ENCODE data around the gene KLHL22. TPM values are rescaled to one million over a fixed set of nuclear protein-coding genes. Genes with fewer than 3 reads are reported as not detected.

KLHL22 gene
- total and polyA plus RNA-seq, 2 of the 8 experiments (the other 6 are each of a cell fraction or from before 2014, with no cell fraction given) = 9.4 to 16.2 TPM

GRCh38 chr22:20439928-20440575 lies 55.5 kb downstream of the KLHL22 start:
- H2BK20ac ChIP-seq (ENCODE audit: low read length) = no peak overlapping the region
- H3K9me3 ChIP-seq (ENCODE audit: insufficient read depth in 2 of 2, low read depth in 1 of 2, low read length in 1 of 2) = no peaks in the 10 kb centered on the region
- no peak overlapping the region for H4K5ac ChIP-seq (ENCODE audit: insufficient read length, low read depth, low read length)
- H4K8ac ChIP-seq (ENCODE audit: extremely low read depth, insufficient read depth, low read length) = no peak overlapping the region
- H3K9ac ChIP-seq (replicated peaks in 1 of 4; ENCODE audit: extremely low read depth in 1 of 4, low read depth in 3 of 4, low read length in 3 of 4) = no peak overlapping the region
- H4K20me1 ChIP-seq (replicated peaks in 1 of 2; ENCODE audit: control insufficient read depth in 1 of 2, insufficient read depth in 2 of 2, low read length in 2 of 2) = peaks cover 9 to 12% of the 10 kb centered on the region in 2 experiments
- H3K4me2 ChIP-seq (ENCODE audit: insufficient read depth in 1 of 2, low read depth in 2 of 2, low read length in 2 of 2) = no peak overlapping the region
- no peak overlapping the region for H3K4ac ChIP-seq (replicated peaks; ENCODE audit: insufficient read length, low read depth, low read length)
- FAIRE-seq (no peak), DNase-seq (ENCODE audit: low read depth in 1 of 2, low spot score in 2 of 2) (no peak)
- no peak overlapping the region for H3K4me3 ChIP-seq (ENCODE audit: extremely low read depth in 1 of 4, insufficient read depth in 2 of 4, low read depth in 3 of 4, low read length in 4 of 4)
- H3K23me2 ChIP-seq (ENCODE audit: low read depth, low read length) = peaks cover 17% of the 10 kb centered on the region; the same call in 1 of the 2 replicates
- peaks cover 0 to 3% (median 0%) of the 10 kb centered on the region in 4 experiments; a peak in 1 of 8 replicates for H3K36me3 ChIP-seq (ENCODE audit: control insufficient read depth in 2 of 4, insufficient read depth in 4 of 4, low read length in 3 of 4)
- H3K79me2 ChIP-seq (ENCODE audit: control insufficient read depth in 1 of 2, insufficient read depth in 2 of 2, low read length in 2 of 2) = no peaks in the 10 kb centered on the region
- peaks cover 0 to 15% (median 6%) of the 10 kb centered on the region in 4 experiments; a peak in 5 of 7 replicates for H3K4me1 ChIP-seq (replicated peaks in 1 of 4; ENCODE audit: control insufficient read depth in 3 of 4, insufficient read depth in 4 of 4, low read length in 3 of 4)
- no peak overlapping the region for H2AK5ac ChIP-seq (ENCODE audit: low read depth, low read length)
- no peak overlapping the region for H3K14ac ChIP-seq (ENCODE audit: insufficient read length)
- no peak overlapping the region for H3K27ac ChIP-seq (ENCODE audit: low read depth, low read length)
- no peak overlapping the region for H3K56ac ChIP-seq (replicated peaks; ENCODE audit: insufficient read length, low read depth, low read length)
- H3K23ac ChIP-seq (ENCODE audit: insufficient read length) = no peak overlapping the region
- no peak overlapping the region for H4K91ac ChIP-seq (replicated peaks; ENCODE audit: insufficient read length, low read length)
- peaks cover 18 to 42% (median 38%) of the 10 kb centered on the region in 4 experiments for H3K27me3 ChIP-seq (replicated peaks in 1 of 4; ENCODE audit: control insufficient read depth in 3 of 4, extremely low read depth in 1 of 4, insufficient read depth in 3 of 4, low read length in 3 of 4)
- no peak overlapping the region for H2BK5ac ChIP-seq (ENCODE audit: low read depth, low read length)
- H2BK12ac ChIP-seq (ENCODE audit: low read depth, low read length) = no peak overlapping the region
- H2BK15ac ChIP-seq (ENCODE audit: low read length) = no peak overlapping the region
- H2AFZ ChIP-seq (ENCODE audit: low read length) = no peak overlapping the region
- POLR2A ChIA-PET (ENCODE audit: partially characterized antibody) = interaction anchor here (1.1 kb wide), 1 partner anchor 27 kb away, joined by 3 read pairs; no protein-coding TSS in a partner anchor
- no peak overlapping the region for H2BK120ac ChIP-seq (replicated peaks; ENCODE audit: low read depth, low read length)
- CTCF ChIA-PET (ENCODE audit: partially characterized antibody) = interaction anchor here (1.9 to 4.2 kb wide), 3 partner anchors 10 to 15 kb away, joined by 5 to 47 read pairs (median 7); no protein-coding TSS in a partner anchor
- no peak overlapping the region for H3K18ac ChIP-seq (ENCODE audit: extremely low read depth, low read length)
- TF ChIP-seq FOSL1 (IDR thresholded peaks at IDR 0.05; ENCODE audit: insufficient read depth, low read depth, low read length) = no peak
- TF ChIP-seq, protein P1, sequence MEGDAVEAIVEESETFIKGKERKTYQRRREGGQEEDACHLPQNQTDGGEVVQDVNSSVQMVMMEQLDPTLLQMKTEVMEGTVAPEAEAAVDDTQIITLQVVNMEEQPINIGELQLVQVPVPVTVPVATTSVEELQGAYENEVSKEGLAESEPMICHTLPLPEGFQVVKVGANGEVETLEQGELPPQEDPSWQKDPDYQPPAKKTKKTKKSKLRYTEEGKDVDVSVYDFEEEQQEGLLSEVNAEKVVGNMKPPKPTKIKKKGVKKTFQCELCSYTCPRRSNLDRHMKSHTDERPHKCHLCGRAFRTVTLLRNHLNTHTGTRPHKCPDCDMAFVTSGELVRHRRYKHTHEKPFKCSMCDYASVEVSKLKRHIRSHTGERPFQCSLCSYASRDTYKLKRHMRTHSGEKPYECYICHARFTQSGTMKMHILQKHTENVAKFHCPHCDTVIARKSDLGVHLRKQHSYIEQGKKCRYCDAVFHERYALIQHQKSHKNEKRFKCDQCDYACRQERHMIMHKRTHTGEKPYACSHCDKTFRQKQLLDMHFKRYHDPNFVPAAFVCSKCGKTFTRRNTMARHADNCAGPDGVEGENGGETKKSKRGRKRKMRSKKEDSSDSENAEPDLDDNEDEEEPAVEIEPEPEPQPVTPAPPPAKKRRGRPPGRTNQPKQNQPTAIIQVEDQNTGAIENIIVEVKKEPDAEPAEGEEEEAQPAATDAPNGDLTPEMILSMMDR (IDR thresholded peaks at IDR 0.05; ENCODE audit: control extremely low read depth in 1 of 3, insufficient read depth in 1 of 3, low read depth in 1 of 3, low read length in 3 of 3) = no peak
- no peak for TF ChIP-seq SAP30 (IDR thresholded peaks at IDR 0.05; ENCODE audit: insufficient read depth, insufficient replicate concordance, low read length)
- TF ChIP-seq SP2 (IDR thresholded peaks at IDR 0.05; ENCODE audit: low read length) = no peak
- TF ChIP-seq GABPA (IDR thresholded peaks at IDR 0.05; ENCODE audit: borderline replicate concordance, insufficient read depth, low read length) = no peak
- TF ChIP-seq TCF12 (IDR thresholded peaks at IDR 0.05; ENCODE audit: low read depth, low read length) = no peak
- peaks cover 2% of the 10 kb centered on the region; the same call in 1 of the 2 replicates for H3K79me1 ChIP-seq (ENCODE audit: low read depth, low read length)
- 89% methylated on average over 5 of the region's 5 CpGs; no CpG with 5 or more reads in 1 of the 2 experiments for WGBS, 2 experiments (ENCODE audit: extremely low coverage in 1 of 2, insufficient coverage in 1 of 2, insufficient read length in 1 of 2, insufficient replicate concordance in 2 of 2, low coverage in 1 of 2, low lambda C conversion rate in 2 of 2, missing lambda C conversion rate in 1 of 2)

Measured in H1 (cell line).